A549 (cell line): ENCODE measurements around the gene CEP85. TPM values are rescaled to one million over a fixed set of nuclear protein-coding genes. Genes with fewer than 3 reads are reported as not detected.

Experiments
- ATAC-seq, 2 experiments: fragments of 200-7000 bp in 1 of 2; fragments of >200 bp in 1 of 2; cut with Nextera tagmentation in 1 of 2; cut with Tn5 transposase in 1 of 2; 3 replicates each; pipeline versions ENCODE4 v1.8.0 to v1.9.1; 2018 to 2020; ENCODE audit warnings: mild to moderate bottlenecking in 1 of 2, moderate library complexity in 1 of 2
- CTCF ChIA-PET: fragments of 300-600 bp; sonication (Branson Sonifier 250); formaldehyde crosslinking; extraction: SDS; loops from one replicate; lab custom pipeline; 2021; ENCODE audit warnings: antibody characterized with exemption, inconsistent platforms; lab: Yijun Ruan, JAX
- POLR2A ChIA-PET: fragments of 350-600 bp; formaldehyde crosslinking; extraction: SDS; loops from one replicate; lab custom pipeline; 2021; ENCODE audit warnings: antibody characterized with exemption, inconsistent platforms; lab: Yijun Ruan, JAX
- DNase-seq, 2 experiments: peaks; one replicate each; pipeline versions ENCODE4 v3.0.0 to v3.0.0-alpha.2; 2011 to 2016; ENCODE audit warnings: low read depth in 1 of 2, low spot score in 1 of 2
- FAIRE-seq: peaks from 2 replicates; lab custom pipeline; 2011; peaks lifted over from hg19 to GRCh38; lab: Jason Lieb, UNC
- H3K27ac ChIP-seq, 2 experiments: fragments of >200 bp; sonication (Bioruptor Twin); formaldehyde crosslinking; 3 replicates each; pipeline ENCODE4 v1.5.1; 2016 to 2017
- H3K4me1 ChIP-seq: fragments of >200 bp; sonication (Bioruptor Twin); formaldehyde crosslinking; 3 replicates; pipeline ENCODE4 v1.6.1; 2016
- H3K4me2 ChIP-seq: fragments of >200 bp; sonication (Bioruptor Twin); formaldehyde crosslinking; 3 replicates; pipeline ENCODE4 v1.6.1; 2016
- H3K4me3 ChIP-seq: fragments of >200 bp; sonication (Bioruptor Twin); formaldehyde crosslinking; 3 replicates; pipeline ENCODE4 v1.5.1; 2016
- H3K9me3 ChIP-seq: fragments of >200 bp; sonication (Bioruptor Twin); formaldehyde crosslinking; 3 replicates; pipeline ENCODE4 v1.6.1; 2016
- CEBPB ChIP-seq, 2 experiments: fragments of >200 bp in 1 of 2; sonication (Bioruptor Twin) in 1 of 2; formaldehyde crosslinking in 1 of 2; IDR thresholded peaks; 2 replicates each; pipeline ENCODE4 v1.6.1; 2012 to 2016
- E2F6 ChIP-seq: IDR thresholded peaks from 2 replicates; pipeline ENCODE4 v1.6.1; 2012; ENCODE audit warnings: low read depth, borderline replicate concordance
- EP300 ChIP-seq, 2 experiments: fragments of >200 bp; sonication (Bioruptor Twin); formaldehyde crosslinking; IDR thresholded peaks; 2 replicates in 1 of 2; 3 replicates in 1 of 2; pipeline ENCODE4 v1.6.1; 2016 to 2017
- ESRRA ChIP-seq: fragments of 150-350 bp; IDR thresholded peaks from 2 replicates; pipeline ENCODE4 v1.6.1; 2014; ENCODE audit warnings: mild to moderate bottlenecking, low read length, borderline replicate concordance
- GATA3 ChIP-seq: IDR thresholded peaks from 2 replicates; pipeline ENCODE4 v1.6.1; 2012; ENCODE audit warnings: borderline replicate concordance
- HDAC2 ChIP-seq: fragments of 200-600 bp; sonication (generic); IDR thresholded peaks from 2 replicates; pipeline ENCODE4 v1.6.1; 2016
- HOXB13 ChIP-seq: fragments of 250-450 bp; sonication (Bioruptor Pico); IDR thresholded peaks from 2 replicates; pipeline ENCODE4 v1.5.0; 2020; ENCODE audit warnings: low read depth, mild to moderate bottlenecking, moderate library complexity
- HOXB5 ChIP-seq: fragments of 250-450 bp; sonication (Bioruptor Pico); IDR thresholded peaks from 2 replicates; pipeline ENCODE4 v1.5.0; 2020; ENCODE audit warnings: mild to moderate bottlenecking, moderate library complexity
- KDM1A ChIP-seq: fragments of 200-600 bp; sonication (generic); IDR thresholded peaks from 2 replicates; pipeline ENCODE4 v1.6.1; 2016; ENCODE audit warnings: low read depth, mild to moderate bottlenecking
- MAFK ChIP-seq: fragments of 450-650 bp; IDR thresholded peaks from 2 replicates; pipeline ENCODE4 v1.6.1; 2014; ENCODE audit not compliant: partially characterized antibody
- MYC ChIP-seq: IDR thresholded peaks from 2 replicates; pipeline ENCODE4 v1.6.1; 2012; ENCODE audit warnings: mild to moderate bottlenecking, inconsistent platforms, low read length, improper control_type of control experiment, borderline replicate concordance
- NPAS2 ChIP-seq: fragments of 250-450 bp; sonication (Bioruptor Pico); IDR thresholded peaks from 2 replicates; pipeline ENCODE4 v1.8.0; 2022; ENCODE audit warnings: mild to moderate bottlenecking, moderate library complexity, borderline replicate concordance
- PHF8 ChIP-seq: fragments of 200-600 bp; sonication (generic); IDR thresholded peaks from 2 replicates; pipeline ENCODE4 v1.6.1; 2016; ENCODE audit warnings: low read depth, mild to moderate bottlenecking, antibody characterized with exemption, moderate library complexity, borderline replicate concordance
- RNF2 ChIP-seq: fragments of 200-600 bp; sonication (generic); IDR thresholded peaks from 2 replicates; pipeline ENCODE4 v1.6.1; 2016; ENCODE audit warnings: low read depth, mild to moderate bottlenecking, antibody characterized with exemption, moderate library complexity, borderline replicate concordance
- SMC3 ChIP-seq: fragments of >200 bp; sonication (Bioruptor Twin); formaldehyde crosslinking; IDR thresholded peaks from 3 replicates; pipeline ENCODE4 v1.6.1; 2018; ENCODE audit warnings: inconsistent platforms
- TP53 ChIP-seq: fragments of 250-450 bp; sonication (Bioruptor Pico); IDR thresholded peaks from 2 replicates; pipeline ENCODE4 v1.5.0; 2021; ENCODE audit warnings: mild to moderate bottlenecking, moderate library complexity
- ZNF302 ChIP-seq: fragments of 250-450 bp; sonication (Bioruptor Pico); IDR thresholded peaks from 2 replicates; pipeline ENCODE4 v1.9.0; 2021; ENCODE audit warnings: inconsistent platforms, mild to moderate bottlenecking, moderate library complexity
- WGBS: methylation state at CpG from one replicate; pipeline ENCODE4 v1.1.6; 2017; ENCODE audit errors: missing lambda C conversion rate; 5-methylcytosine and 5-hydroxymethylcytosine counted together
- polyA plus RNA-seq, 4 experiments: library from polyadenylated mRNA; depleted of rRNA in 3 of 4; stranded (reverse); fragments of >200 nt; fragmentation: RNase III in 1 of 4; extraction: RNeasy Plus Mini Kit Qiagen cat#74134 plus additional on column Dnase treatment in 1 of 4; gene quantifications; 2 replicates in 3 of 4; 3 replicates in 1 of 4; pipeline ENCODE4 v1.2.3, GENCODE V29; 2011 to 2017
- TF ChIP-seq, protein P1 (sequence below): fragments of 200-600 bp; sonication (generic); IDR thresholded peaks from 2 replicates; pipeline ENCODE4 v1.6.1; 2016; ENCODE audit warnings: antibody characterized with exemption, mild to moderate bottlenecking, moderate library complexity

CEP85 gene
- polyA plus RNA-seq, 2 of the 4 experiments (the other 2 are of a cell fraction): 13.0 to 21.1 TPM

DNA sequence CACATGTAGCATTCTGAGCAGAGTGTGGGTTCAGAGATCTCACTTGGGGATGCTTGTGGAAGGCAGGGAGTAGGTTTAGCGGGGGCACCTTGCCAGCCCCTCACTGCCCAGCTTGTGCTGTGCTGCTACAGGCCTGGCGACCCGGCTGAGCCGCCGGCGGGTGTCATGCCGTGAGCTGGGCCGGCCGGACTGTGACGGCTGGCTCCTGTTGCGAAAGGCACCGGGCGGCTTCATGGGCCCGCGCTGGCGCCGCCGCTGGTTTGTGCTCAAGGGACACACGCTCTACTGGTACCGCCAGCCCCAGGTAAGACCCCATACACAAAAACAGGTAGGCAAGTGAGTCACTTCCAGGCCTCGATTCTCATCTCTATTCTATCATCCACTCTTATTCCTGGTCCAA lies 49.1 kb upstream of the CEP85 start (continued):
- no peak for TF ChIP-seq SMC3
- no peak for TF ChIP-seq ESRRA

DNA sequence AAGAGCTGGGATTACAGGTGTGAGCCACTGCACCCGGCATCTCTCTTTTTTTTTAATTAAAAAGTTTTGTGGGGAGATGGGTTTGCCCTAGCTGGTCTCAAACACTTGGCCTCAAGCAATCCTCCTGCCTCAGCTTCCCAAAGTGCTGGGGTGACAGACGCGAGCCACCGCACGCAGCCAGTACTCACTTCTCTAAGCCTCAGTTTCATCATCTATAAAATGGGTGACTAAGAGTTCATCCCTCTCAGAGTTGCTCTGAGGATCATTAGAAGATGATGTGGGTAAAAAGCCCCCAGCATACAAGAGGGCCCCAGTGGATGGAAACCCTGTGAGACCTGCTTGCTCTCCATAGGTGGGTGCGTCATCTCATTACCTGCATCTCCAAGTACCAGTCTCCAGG lies 46.1 kb upstream of the CEP85 start:
- H3K4me2 ChIP-seq: no peak overlapping the region
- no peaks in the 10 kb centered on the region for H3K4me1 ChIP-seq
- ChIA-PET POLR2A (no interaction called here), CTCF (interaction anchor here (1.1 to 3.2 kb wide), 2 partner anchors 46 to 47 kb away, joined by 3 to 15 read pairs; partner anchors contain the start of gene CEP85)
- no peak for TF ChIP-seq PHF8
- no peak for FAIRE-seq
- no peak for DNase-seq
- no peak for ATAC-seq
- H3K4me3 ChIP-seq: no peak overlapping the region
- H3K9me3 ChIP-seq: no peaks in the 10 kb centered on the region
- 89% methylated on average over 6 of the region's 6 CpGs for WGBS
- no peak overlapping the region for H3K27ac ChIP-seq

GRCh38 chr1:26188477-26188876 lies 45.5 kb upstream of the CEP85 start:
- no peak for DNase-seq
- no peak for TF ChIP-seq CEBPB (IDR thresholded peaks at IDR 0.05)
- no peak for TF ChIP-seq EP300 (IDR thresholded peaks at IDR 0.05)
- TF ChIP-seq GATA3: no peak
- no peak for TF ChIP-seq HDAC2
- TF ChIP-seq HOXB13 (CRISPR knock-in tag): no peak
- TF ChIP-seq RNF2: no peak
- no peak for TF ChIP-seq HOXB5 (CRISPR knock-in tag)
- TF ChIP-seq MYC: no peak
- TF ChIP-seq TP53 (CRISPR knock-in tag): no peak
- no peak for TF ChIP-seq E2F6
- TF ChIP-seq, protein P1, sequence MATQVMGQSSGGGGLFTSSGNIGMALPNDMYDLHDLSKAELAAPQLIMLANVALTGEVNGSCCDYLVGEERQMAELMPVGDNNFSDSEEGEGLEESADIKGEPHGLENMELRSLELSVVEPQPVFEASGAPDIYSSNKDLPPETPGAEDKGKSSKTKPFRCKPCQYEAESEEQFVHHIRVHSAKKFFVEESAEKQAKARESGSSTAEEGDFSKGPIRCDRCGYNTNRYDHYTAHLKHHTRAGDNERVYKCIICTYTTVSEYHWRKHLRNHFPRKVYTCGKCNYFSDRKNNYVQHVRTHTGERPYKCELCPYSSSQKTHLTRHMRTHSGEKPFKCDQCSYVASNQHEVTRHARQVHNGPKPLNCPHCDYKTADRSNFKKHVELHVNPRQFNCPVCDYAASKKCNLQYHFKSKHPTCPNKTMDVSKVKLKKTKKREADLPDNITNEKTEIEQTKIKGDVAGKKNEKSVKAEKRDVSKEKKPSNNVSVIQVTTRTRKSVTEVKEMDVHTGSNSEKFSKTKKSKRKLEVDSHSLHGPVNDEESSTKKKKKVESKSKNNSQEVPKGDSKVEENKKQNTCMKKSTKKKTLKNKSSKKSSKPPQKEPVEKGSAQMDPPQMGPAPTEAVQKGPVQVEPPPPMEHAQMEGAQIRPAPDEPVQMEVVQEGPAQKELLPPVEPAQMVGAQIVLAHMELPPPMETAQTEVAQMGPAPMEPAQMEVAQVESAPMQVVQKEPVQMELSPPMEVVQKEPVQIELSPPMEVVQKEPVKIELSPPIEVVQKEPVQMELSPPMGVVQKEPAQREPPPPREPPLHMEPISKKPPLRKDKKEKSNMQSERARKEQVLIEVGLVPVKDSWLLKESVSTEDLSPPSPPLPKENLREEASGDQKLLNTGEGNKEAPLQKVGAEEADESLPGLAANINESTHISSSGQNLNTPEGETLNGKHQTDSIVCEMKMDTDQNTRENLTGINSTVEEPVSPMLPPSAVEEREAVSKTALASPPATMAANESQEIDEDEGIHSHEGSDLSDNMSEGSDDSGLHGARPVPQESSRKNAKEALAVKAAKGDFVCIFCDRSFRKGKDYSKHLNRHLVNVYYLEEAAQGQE: no peak
- no peak for TF ChIP-seq KDM1A
- no peak for TF ChIP-seq MAFK
- Histone ChIP-seq H3K4me3 (no peak overlapping the region), H3K9me3 (no peaks in the 10 kb centered on the region), H3K4me2 (no peak overlapping the region), H3K4me1 (no peaks in the 10 kb centered on the region), H3K27ac (no peak overlapping the region)
- CTCF ChIA-PET: interaction anchor here (1.6 to 3.2 kb wide), 3 partner anchors 10 to 46 kb away, joined by 4 to 15 read pairs (median 13); partner anchors contain the start of genes CEP85 and ZNF593
- 100% methylated on average over 1 of the region's 8 CpGs for WGBS
- FAIRE-seq: no peak
- ATAC-seq: no peak
- POLR2A ChIA-PET: no interaction called here

DNA sequence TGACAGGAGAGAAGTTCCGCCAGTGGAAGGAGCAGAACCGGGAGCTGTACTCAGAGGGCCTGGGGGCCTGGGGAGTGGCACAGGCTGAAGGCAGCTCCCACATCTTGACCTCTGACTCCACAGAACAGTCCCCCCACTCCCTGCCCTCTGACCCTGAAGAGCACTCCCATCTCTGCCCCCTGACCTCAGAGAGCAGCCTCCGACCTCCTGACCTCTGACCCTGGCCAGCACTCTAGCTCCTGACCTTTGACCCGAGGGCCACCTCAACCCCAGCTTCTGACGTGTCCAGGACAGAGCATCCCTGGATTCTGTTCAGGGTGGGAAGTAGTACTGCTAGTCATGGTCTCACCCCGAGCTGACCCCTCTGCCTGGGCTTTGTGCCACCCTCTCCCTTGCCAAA lies 44.7 kb upstream of the CEP85 start:
- Histone ChIP-seq H3K9me3 (no peaks in the 10 kb centered on the region), H3K4me2 (no peak overlapping the region), H3K27ac (no peak overlapping the region), H3K4me1 (no peaks in the 10 kb centered on the region), H3K4me3 (no peak overlapping the region)
- DNase-seq: no peak
- 62% methylated on average over 6 of the region's 6 CpGs for WGBS
- no peak for FAIRE-seq
- no peak for ATAC-seq
- CTCF ChIA-PET: interaction anchor here (0.7 to 3.2 kb wide), 6 partner anchors 9 to 202 kb away, joined by 3 to 15 read pairs (median 4); partner anchors contain the start of genes CEP85 and ZNF593
- POLR2A ChIA-PET: interaction anchor here (0.6 kb wide), 1 partner anchor 42 kb away, joined by 3 read pairs; no protein-coding TSS in a partner anchor
- TF ChIP-seq MAFK (no peak), ZNF302 (no peak), NPAS2 (CRISPR knock-in tag) (no peak)
